T-helper 2 cell treated with Interferon-gamma antibody and Interleukin-4, amounts not matched to agents 100 ng/mL and 5 ng/mL, for 36 hours (primary cell): Measurements from ENCODE around the gene LPAR6. TPM values are rescaled to one million over a fixed set of nuclear protein-coding genes. Genes with fewer than 3 reads are reported as not detected.
"Not testable (repeated sequence)": the region's sequence is repeated elsewhere in the genome, so short reads cannot be mapped to it uniquely, and the experiment has no call there.

Source experiments
- intact Hi-C: fragments of 100-400 bp; cut with micrococcal nuclease; formaldehyde crosslinking; loops from one replicate; pipeline ENCODE4 v1.15.1; 2023
- total RNA-seq: library from RNA; stranded (reverse); gene quantifications from 2 replicates; pipeline ENCODE4 v1.2.3, GENCODE V29; 2022

The LPAR6 gene, protein sequence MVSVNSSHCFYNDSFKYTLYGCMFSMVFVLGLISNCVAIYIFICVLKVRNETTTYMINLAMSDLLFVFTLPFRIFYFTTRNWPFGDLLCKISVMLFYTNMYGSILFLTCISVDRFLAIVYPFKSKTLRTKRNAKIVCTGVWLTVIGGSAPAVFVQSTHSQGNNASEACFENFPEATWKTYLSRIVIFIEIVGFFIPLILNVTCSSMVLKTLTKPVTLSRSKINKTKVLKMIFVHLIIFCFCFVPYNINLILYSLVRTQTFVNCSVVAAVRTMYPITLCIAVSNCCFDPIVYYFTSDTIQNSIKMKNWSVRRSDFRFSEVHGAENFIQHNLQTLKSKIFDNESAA
- total RNA-seq = 29.8 and 30.3 TPM in 2 replicates

DNA sequence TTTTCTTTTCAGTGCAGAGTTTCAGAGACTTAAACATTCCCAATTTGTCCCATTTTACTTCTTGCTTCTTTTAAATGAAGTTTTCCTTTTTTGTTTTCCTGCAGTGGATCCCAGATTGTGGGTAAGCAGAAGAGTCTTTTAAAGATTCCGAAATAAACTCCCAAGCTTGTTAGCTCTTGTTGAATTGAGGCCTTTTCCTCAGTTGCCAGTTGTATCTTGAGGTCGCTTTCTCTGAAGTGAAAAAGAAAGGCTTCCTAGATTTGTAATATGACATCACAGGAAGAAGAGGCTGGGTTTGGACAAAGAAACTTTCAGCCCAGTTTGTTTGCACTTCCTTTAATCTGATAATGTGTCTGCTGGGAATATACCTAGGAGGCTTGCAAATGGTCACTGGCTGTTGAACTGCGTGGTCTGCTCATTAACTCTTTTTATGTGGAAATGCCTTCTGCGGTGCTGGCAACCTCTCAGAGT is at the start of gene LPAR6:
TSS of gene LPAR6 (minus strand) at position 233 of the 471 bp plus-strand sequence. CDS start 690 bp downstream, outside the sequence.
- intact Hi-C loops = loop anchor here (1.0 to 5.0 kb wide), 8 partner anchors 10 to 240 kb away; partner anchors contain the start of genes CYSLTR2 and ITM2B

DNA sequence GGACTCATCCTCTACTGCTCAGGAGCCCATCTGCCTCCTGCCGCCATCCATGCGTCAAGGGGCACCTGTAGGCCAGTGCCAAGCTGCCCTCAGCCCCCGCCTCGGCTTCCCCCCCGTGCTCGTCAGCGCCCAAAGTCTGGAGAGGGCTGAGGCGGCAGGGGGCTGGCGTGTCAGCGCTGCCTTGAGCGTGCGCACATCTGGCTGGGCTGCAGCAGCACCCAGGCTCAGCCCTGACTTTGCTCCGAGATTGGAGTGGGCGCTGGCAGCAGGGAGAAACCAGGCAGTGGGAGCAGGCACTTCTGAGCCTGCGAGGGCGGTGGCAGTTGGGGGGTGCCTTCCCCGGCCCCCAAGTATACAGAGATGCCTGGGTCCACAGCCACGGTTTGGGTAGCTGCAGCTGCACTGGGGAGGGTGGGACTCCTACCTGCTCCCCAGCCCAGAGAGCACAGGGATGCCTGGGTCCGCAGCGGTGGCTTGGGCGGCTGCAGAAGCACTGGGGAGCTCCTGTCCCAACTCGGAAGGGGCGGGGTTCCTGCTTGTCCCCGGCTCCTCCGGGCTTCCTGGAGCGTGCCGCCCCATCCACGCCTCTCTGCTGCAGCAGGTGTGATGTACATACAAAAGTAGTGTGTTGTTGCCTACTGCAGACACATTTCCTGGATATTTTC is 44.8 kb upstream of the LPAR6 start:
- intact Hi-C loops = no loop called here

DNA sequence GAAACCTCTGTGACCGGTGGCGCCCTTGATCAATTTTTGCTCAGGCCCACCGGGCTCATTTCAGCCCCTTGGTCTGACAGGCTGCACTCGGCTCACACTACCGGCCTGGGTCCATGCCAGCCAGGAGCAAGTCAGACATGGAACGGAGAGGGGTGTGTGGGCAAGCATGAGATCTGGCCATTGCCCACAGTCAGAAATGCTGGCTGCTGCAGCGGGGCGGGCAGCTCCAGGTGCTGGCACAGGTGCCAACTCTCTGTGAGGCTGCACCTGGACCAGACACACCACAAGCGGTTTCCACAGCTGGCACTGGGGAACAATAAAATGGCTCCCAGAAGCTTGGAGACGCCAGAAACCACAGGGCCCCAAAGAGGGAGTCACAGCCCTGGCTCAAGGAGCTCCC is 43.6 kb upstream of the LPAR6 start:
- intact Hi-C loops = no loop called here

DNA sequence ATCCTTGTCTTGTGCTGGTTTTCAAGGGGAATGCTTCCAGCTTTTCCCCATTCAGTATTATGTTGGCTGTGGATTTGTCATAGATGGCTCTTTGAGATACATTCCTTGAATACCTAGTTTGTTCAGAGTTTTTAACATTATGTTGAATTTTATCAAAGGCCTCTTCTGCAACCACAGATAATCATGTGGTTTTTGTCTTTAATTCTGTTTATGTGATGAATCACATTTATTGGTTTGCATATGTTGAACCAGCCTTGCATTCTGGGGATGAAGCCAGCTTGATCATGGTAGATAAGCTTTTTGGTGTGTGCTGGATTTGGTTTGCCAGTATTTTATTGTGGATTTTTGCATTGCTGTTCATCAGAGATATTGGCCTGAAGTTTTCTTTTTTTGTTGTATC is 38.3 kb upstream of the LPAR6 start:
- intact Hi-C loops = not testable (repeated sequence)

DNA sequence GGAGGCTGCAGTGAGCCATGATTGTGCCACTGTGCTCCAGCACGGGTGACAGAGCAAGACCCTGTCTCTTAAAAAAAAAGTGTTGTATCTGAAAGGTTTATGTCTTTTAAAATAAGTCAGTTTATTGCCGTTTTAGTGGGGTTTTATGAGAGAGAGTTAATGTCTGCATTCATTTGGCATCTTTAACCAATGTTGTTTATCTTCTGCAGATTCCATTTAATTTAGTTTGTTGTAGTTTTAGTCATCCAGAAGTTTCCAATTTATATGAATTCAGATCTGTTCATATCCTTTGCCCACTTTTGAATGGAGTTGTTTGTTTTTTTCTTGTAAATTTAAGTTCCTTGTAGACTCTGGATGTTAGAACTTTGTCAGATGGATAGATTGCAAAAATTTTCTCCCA is 36.7 kb upstream of the LPAR6 start:
- intact Hi-C loops = loop anchor here (5.0 to 10.0 kb wide), 2 partner anchors 37 to 45 kb away; partner anchors contain the start of gene LPAR6

DNA sequence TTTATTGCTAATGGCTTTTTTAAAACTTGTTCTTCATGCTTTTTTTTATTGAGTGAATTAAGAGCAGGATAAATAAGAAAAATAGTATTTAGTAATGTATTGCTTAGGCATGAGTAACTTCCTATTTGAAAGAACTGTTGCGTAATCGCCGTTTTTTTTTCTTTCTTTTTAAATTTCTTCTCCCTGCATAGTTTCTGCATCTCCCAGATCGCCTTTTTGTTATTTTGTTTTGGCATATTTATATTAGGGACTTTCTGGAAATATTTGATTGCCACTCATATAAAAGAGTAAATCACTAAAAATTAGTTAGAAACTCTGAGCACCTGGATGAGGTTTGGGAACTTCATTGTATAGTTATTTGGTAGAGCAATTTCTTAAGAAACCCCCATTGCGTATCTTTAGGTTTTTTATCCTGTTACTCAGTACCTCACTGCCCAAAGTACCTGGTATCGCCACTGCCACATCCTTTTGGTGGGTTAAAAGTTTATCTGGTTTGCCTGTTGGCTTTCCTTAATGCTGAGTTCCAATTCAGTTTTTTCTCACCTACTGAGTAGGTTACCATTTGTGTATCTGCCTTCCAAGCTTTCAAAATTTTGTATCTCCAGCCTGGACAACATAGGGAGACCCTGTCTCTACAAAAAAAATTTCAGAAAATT is 36.2 kb upstream of the LPAR6 start:
- intact Hi-C loops = loop anchor here (5.0 to 10.0 kb wide), 2 partner anchors 37 to 46 kb away; partner anchors contain the start of gene LPAR6

DNA sequence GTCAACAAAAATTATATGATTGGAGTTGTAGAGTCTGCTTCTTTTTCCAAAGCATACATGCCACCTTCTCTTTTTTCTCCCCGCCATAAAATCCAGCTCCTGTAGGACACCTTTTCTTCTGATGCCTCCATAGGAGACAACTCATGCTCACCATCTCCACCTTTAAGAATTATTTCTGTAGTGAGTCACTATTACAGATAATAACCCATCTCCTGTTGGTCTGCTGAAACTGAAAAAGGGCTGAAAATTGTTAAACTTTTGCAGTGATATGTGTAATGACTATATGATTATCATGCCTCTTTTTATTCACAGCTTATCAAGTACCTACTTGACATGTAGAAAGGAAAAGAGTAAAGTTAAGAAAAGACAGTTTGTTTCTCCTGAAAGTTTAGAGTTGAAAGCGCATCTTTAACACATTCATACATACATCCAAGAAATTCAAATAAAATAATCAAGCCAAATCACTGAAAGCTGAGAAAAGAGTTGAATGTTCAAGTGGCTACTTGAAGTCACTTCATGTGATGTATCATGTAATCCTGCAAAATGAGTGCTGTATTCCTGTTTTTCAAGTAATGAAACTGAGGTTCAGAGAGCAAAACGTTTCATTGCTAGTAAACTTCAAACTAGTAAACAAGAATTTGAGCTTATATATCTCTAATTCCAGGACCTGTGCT is 35.5 kb upstream of the LPAR6 start:
- intact Hi-C loops = loop anchor here (5.0 to 10.0 kb wide), 2 partner anchors 36 to 46 kb away; partner anchors contain the start of gene LPAR6

DNA sequence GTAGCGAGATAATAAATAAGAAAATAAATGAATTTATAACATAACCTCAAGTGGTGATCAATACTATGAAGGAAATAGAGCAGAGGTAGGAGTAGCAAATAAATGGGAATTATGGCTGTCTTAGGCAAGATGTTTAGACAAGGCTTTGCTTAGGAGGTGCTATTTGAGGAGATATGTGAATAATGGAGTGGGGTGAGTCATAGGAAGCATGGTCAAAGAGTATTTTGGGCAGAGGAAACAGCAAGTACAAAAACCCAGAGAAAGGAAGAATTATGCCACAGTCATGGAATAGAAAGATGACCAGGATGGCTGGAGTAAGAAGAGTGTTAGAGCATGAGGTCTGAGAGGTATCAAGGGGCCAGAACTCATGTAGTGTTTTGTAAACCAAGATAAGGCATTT is 33.6 kb upstream of the LPAR6 start:
- intact Hi-C loops = loop anchor here (5.0 to 10.0 kb wide), 2 partner anchors 34 to 48 kb away; partner anchors contain the start of gene LPAR6

DNA sequence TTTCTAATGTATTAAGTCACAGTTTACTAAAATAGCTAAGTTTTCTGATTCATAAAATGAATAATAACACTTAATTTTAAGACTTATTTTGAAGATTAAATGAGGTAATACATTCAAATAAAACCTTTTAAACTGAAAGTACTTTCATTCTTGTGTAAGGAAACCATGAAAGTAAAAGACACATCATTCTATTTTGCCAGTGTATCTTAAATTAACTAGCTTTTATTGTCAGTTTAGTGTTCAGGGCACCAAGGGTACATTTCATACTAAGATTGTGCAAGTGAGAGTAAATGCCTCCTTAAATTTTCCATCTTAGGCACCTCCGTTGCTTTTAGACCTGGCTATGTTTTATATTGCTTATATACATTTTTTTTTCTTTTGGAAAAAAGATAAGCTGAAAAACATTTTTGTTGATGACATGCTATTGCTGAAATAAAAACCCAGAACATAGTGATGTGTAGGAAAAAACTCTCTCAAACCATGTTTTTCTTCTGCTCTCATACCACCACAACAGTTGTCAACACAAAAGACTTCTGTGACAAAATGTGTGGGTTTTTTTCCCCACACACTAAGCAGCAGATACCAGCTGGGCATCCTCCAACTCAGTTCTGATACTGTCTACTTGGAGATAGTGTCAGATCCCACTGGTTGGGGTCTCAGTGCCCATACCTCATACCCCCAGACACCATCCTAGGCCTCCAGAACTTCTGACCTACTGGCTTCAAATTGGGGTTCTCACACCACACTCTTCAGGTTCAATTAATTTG is 30.7 kb upstream of the LPAR6 start:
- intact Hi-C loops = loop anchor here (10.0 kb wide), 1 partner anchor 51 kb away; no protein-coding TSS in a partner anchor

DNA sequence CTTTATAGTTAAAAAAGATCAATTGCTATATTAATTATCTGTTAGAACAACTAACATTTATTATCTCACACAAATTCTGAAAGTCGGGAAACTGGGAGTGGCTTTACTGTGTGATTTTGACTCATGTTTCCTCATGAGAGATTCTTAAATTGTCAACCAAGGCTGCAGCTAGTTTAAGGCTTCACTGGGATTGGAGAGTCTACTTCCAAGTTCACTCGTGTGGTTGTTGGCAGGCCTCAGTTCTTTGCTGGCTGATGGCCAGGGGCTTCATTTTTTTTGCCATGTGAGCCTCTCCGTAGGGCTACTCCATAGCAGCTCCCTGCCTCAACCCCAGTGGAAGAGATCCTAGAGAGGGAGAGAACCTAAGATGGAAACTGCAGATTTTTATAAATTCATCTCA is 24.5 kb upstream of the LPAR6 start:
- intact Hi-C loops = no loop called here

DNA sequence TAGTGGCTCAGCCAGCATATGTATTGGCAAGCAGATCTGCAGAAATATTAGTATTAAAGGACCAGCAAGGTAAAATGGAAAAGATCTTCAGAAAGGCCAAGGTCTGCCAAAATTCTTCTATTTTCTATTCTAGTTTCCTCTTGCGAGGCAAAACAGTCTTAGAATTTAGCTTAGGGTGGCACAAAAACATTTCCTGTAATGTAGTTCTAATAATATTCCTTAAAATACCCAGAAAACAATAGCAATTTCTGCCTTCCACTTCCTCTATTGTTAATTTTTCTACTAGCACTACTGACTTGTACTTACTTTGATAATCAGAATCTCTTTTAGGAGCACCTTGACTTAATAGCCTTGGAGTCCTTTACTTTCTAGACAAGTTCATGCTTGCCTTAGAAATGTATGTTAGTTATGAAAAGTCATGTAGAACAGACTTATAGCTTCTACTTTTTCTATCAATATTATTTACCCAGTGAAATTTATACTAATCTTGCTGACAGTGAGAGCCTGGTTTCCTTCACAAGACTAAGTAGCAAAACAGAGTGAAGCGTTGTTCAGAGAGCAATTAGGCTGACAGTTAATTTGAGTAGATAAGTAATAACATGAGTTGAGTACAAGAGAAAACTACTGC is 23.9 kb upstream of the LPAR6 start:
- intact Hi-C loops = no loop called here

DNA sequence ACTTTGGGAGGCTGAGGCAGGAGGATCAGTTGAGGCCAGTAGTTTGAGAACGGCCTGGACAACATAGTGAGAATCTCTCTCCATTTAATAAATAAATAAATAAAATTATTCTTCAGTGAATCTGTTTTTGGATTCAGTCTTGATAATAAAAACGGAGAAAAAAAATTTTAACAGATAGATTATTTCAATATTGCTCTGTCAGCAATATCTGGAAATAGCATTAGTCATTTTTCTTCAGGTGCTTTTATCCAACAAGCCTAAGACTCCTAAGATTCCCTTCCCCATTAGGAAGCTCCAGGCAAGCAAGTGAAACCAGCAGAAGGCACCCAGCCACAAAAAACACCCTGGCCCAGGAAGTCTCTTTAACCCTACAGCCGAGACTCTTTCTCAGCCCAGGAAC is 21.3 kb upstream of the LPAR6 start:
- intact Hi-C loops = no loop called here

DNA sequence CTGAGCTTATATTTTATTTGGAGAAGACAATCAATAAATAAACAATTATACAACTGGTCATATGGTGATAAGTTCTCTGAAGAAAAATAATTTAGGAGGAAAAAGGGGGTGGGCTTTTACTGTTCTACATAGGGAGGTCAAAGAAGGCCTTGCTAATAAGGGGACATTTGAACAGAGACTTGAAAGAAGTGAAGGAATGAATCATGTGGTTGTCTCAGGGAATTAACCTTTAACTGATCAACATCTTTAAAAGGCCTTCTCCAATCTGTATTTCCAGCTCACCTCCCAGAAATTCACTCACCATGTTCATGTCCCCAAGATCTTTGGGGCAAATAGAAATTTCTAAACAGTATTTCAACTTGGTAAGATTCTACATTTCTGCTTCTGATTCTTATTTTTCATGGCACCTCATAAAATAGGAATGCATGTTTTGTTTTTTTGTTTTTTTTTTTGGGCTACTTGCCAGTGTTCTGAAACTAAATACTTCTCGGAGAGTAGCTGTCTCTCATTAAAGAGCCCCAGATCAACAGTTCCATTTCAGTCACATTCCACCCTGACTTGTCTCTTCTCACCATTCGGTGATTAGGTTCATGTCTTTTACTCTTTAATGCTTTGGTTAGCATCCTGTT is 19.2 kb upstream of the LPAR6 start:
- intact Hi-C loops = no loop called here

DNA sequence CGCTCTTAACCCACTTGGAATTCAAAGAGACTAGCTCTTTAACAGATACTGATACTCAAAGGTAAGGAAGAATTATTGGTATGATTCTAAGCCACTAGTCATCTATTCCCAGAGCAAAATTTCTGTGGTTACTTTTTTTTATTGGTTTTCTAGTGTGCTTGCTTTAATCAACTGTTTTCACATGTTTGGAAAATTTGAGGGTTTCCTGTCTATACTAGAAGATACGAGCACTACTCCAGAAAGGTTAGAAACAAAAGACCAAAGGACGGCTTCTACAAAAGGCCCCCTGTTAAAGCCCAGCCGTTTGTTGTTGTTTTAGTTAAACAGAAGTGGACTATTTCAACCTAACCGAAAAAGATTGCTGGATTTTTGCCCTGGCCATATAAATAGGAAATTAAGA is 18.5 kb upstream of the LPAR6 start:
- intact Hi-C loops = no loop called here

DNA sequence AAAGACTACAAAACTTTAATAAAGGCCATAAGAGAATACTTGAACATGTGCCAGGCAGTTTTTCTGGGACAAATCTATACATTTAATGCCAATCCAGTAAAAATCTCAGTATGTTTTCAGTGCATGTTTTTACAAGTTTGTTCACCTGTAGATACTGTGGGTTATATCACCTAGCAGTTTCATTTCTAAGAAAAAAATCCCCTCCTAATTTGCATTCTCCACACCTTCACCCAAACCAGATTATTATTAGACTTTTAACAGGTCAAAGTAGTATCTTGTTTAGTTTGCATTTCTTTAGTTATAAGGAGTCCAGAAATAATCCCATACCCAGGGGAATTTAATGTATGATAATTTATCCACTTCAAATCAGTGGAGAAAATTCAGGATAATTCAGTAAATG is 17.0 kb upstream of the LPAR6 start:
- intact Hi-C loops = no loop called here

DNA sequence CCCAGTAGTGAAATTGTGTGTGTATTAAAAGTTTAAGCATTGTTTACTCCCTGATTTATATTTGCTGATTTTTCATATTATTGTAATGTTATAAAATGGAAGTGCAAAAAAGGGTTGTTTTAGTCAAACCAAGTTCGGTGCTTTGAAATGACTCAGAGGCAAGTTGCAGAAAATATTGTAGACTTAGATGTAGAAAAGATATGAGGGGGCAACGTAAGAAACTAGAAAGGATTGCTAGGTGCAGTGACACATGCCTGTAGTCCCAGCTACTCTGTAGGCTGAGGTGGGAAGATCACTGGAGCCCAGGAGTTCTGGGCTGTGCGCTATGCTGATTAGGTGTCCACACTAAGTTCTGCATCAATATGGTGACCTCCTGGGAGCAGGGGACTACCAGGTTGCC is 16.1 kb upstream of the LPAR6 start:
- intact Hi-C loops = no loop called here

DNA sequence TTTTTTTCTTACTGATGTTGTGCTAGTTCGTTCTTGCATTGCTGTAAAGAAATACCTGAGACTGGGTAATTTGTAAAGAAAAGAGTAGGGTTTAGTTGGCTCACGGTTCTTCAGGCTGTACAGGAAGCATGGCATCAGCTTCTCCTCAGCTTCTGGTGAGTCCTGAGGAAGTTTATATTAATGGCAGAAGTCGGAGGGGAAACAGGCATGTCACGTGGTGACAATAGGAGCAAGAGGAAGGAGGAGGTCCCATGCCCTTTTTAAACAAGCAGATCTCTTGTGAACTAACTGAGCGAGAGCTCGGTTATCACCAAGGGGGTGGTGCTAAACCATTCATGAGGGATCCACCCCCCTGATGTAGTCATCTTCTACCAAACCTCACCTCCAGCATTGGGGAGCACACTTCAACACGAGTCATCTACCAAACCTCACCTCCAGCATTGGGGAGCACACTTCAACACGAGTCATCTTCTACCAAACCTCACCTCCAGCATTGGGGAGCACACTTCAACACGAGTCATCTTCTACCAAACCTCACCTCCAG is 13.9 kb upstream of the LPAR6 start:
- intact Hi-C loops = not testable (repeated sequence)

DNA sequence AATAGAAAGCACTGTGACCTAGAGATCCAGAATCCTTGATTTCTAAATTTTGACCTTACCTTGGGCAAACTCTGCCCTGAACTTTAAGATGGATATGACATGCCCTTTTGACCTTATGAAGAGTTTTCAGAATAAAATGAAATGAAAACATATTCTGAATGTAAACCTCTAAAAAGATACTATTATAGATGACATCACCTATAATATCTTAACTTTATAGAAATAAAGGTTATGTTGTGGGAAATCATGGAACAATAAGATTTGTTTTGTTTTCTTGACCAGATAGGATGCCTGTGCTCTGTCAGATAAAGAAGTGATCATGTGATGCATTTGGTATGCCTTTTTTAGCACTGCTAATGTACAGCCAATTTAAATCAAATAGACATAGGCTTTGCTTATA is 13.1 kb upstream of the LPAR6 start:
- intact Hi-C loops = no loop called here

DNA sequence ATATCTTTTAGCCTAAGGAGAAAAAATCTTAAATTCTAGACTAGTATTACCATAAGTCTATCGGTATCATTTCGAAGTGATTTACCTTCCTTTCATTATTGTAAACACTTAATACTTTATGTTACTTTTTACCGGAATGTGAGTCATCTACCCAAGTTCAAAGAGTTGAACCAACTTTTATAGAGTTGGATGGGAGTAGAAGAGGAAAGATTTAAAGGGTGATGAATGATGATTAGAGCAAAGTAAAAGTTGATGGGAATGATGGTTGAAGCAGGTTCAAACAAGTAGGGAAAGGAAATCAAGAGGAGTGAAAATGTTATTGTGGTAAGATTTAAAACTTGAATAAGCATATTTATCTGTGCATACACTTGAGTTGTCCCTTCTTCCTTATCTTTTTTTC is 11.3 kb upstream of the LPAR6 start:
- intact Hi-C loops = no loop called here
